Thyroid gland (tissue), 4 donors: ENCODE data around the gene LPAR2. TPM values are rescaled to one million over a fixed set of nuclear protein-coding genes. Genes with fewer than 3 reads are reported as not detected.

Experiments
- DNase-seq, 2 donors: peaks; one replicate each; pipeline ENCODE4 v3.0.0-alpha.2; 2019
- H3K27ac ChIP-seq, 3 donors: fragments of 200-600 bp; sonication (generic); 1 replicate in 2 of 3; 2 replicates in 1 of 3; pipeline ENCODE4 v1.5.1; 2016 to 2019; ENCODE audit warnings: mild to moderate bottlenecking in 1 of 3, moderate library complexity in 1 of 3
- H3K27me3 ChIP-seq: fragments of 200-600 bp; sonication (generic); one replicate; pipeline ENCODE4 v1.5.1; 2019
- H3K36me3 ChIP-seq, 2 donors: fragments of 200-600 bp; sonication (generic); one replicate each; pipeline ENCODE4 v1.5.1; 2016 to 2019
- H3K4me1 ChIP-seq, 2 donors: fragments of 200-600 bp; sonication (generic); one replicate each; pipeline ENCODE4 v1.5.1; 2017 to 2019
- H3K4me3 ChIP-seq, 3 donors: fragments of 200-600 bp; sonication (generic); replicated peaks in 1 of 3; 1 replicate in 2 of 3; 2 replicates in 1 of 3; pipeline ENCODE4 v1.5.1; 2016; ENCODE audit warnings: mild to moderate bottlenecking in 1 of 3
- H3K9me3 ChIP-seq: fragments of 200-600 bp; sonication (generic); one replicate; pipeline ENCODE4 v1.5.1; 2017
- CTCF ChIP-seq, 6 experiments: fragments of 200-600 bp in 3 of 6; fragments of 450-650 bp in 3 of 6; sonication (generic) in 3 of 6; IDR thresholded peaks; one replicate each; pipeline ENCODE4 v1.5.1; 2016 to 2019; ENCODE audit warnings: antibody characterized with exemption in 6 of 6, mild to moderate bottlenecking in 2 of 6, inconsistent platforms in 1 of 6, moderate library complexity in 1 of 6
- POLR2A ChIP-seq, 2 donors: fragments of 450-650 bp; IDR thresholded peaks; one replicate each; pipeline ENCODE4 v1.6.1; 2017; ENCODE audit warnings: antibody characterized with exemption in 2 of 2, mild to moderate bottlenecking in 2 of 2, moderate library complexity in 1 of 2
- WGBS, 2 donors: methylation state at CpG; one replicate each; pipeline ENCODE4 v1.1.5; 2017; 5-methylcytosine and 5-hydroxymethylcytosine counted together
- intact Hi-C: fragments of 100-400 bp; cut with DNase I; formaldehyde crosslinking; loops from one replicate; pipeline ENCODE4 v1.15.1; 2023
- total RNA-seq, 4 donors: library from RNA; depleted of rRNA; stranded (reverse); fragments of >200 nt; gene quantifications; one replicate each; pipeline ENCODE4 v1.2.3, GENCODE V29; 2016

LPAR2 gene
- total RNA-seq, 4 donors from 2014 or later = 10.2 to 35.2 (median 22.9) TPM

GRCh38 chr19:19636573-19637185 is 8.7 kb upstream of the LPAR2 start:
- Histone ChIP-seq H3K36me3 (peaks cover 0 to 10% of the 10 kb centered on the region in 2 donors), H3K27me3 (no peaks in the 10 kb centered on the region), H3K4me1 (no peaks in the 10 kb centered on the region), H3K9me3 (no peaks in the 10 kb centered on the region), H3K27ac (no peak overlapping the region), H3K4me3 (no peak overlapping the region)
- WGBS, 2 donors = 87 to 96% methylated on average over 6 to 9 of the region's 9 CpGs
- no peak for TF ChIP-seq CTCF (IDR thresholded peaks at IDR 0.05)
- TF ChIP-seq POLR2A (IDR thresholded peaks at IDR 0.05) = no peak
- intact Hi-C loops = no loop called here
- no peak for DNase-seq

GRCh38 chr19:19635313-19635702 is 7.3 kb upstream of the LPAR2 start:
- TF ChIP-seq POLR2A (IDR thresholded peaks at IDR 0.05) (no peak), CTCF (IDR thresholded peaks at IDR 0.05) (no peak)
- H3K36me3 ChIP-seq = peaks cover 0 to 10% of the 10 kb centered on the region in 2 donors
- no peak overlapping the region for H3K27ac ChIP-seq
- no peaks in the 10 kb centered on the region for H3K9me3 ChIP-seq
- intact Hi-C loops = no loop called here
- H3K4me1 ChIP-seq = no peaks in the 10 kb centered on the region
- H3K27me3 ChIP-seq = no peaks in the 10 kb centered on the region
- WGBS, 2 donors = 95 to 97% methylated on average over 10 to 14 of the region's 14 CpGs
- DNase-seq = no peak
- no peak overlapping the region for H3K4me3 ChIP-seq

GRCh38 chr19:19634516-19635312 is 6.7 kb upstream of the LPAR2 start:
- H3K9me3 ChIP-seq = no peaks in the 10 kb centered on the region
- TF ChIP-seq POLR2A (IDR thresholded peaks at IDR 0.05) = no peak
- no peak for TF ChIP-seq CTCF (IDR thresholded peaks at IDR 0.05)
- no peak for DNase-seq
- H3K36me3 ChIP-seq = peaks cover 0 to 10% of the 10 kb centered on the region in 2 donors
- WGBS, 2 donors = 95 to 96% methylated on average over 36 of the region's 36 CpGs
- H3K4me1 ChIP-seq = no peaks in the 10 kb centered on the region
- intact Hi-C loops = no loop called here
- H3K27me3 ChIP-seq = no peaks in the 10 kb centered on the region
- H3K27ac ChIP-seq = no peak overlapping the region
- H3K4me3 ChIP-seq = no peak overlapping the region

GRCh38 chr19:19633711-19634515 is 5.9 kb upstream of the LPAR2 start:
- H3K4me1 ChIP-seq = no peaks in the 10 kb centered on the region
- H3K27me3 ChIP-seq = no peaks in the 10 kb centered on the region
- H3K4me3 ChIP-seq = no peak overlapping the region
- TF ChIP-seq CTCF (IDR thresholded peaks at IDR 0.05) = no peak
- TF ChIP-seq POLR2A (IDR thresholded peaks at IDR 0.05) = no peak
- no peak overlapping the region for H3K27ac ChIP-seq
- peaks cover 0 to 10% of the 10 kb centered on the region in 2 donors for H3K36me3 ChIP-seq
- DNase-seq = no peak
- no peaks in the 10 kb centered on the region for H3K9me3 ChIP-seq
- intact Hi-C loops = no loop called here
- WGBS, 2 donors = 93 to 94% methylated on average over 13 to 19 of the region's 22 CpGs
